Measurements from ENCODE around the gene TRIM17. TPM values are rescaled to one million over a fixed set of nuclear protein-coding genes. Genes with fewer than 3 reads are reported as not detected.

The TRIM17 gene
- total RNA-seq, 2 donors from 2014 or later: 0.47 to 2.0 TPM

DNA sequence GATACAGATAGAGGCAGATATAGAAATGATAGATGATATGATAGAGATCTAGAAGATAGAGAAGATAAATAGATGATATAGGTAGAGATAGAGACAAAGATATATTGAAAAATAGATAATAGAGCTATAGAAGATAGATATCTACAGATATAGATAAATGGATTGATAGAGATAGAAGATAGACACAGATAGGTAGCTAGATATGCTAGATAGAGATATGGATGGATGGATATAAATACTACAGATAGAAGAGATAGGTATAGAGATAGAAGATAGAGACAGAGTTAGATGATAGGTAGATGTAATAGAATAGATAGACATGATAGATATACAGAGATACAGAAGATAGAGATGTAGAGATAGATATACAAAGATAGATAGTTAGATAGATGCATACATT, 31.4 kb downstream of the TRIM17 start:
- H3K9me3 ChIP-seq (ENCODE audit: control insufficient read depth, low read length, poor library complexity, severe bottlenecking): no peaks in the 10 kb centered on the region
- Mint-ChIP-seq H3K36me3 (ENCODE audit: low read depth) (no peaks in the 10 kb centered on the region), H3K4me3 (no peak overlapping the region), H3K27ac (no peak overlapping the region), H3K27me3 (peaks cover 10% of the 10 kb centered on the region), H3K4me1 (peaks cover 6% of the 10 kb centered on the region)
- DNase-seq: no peak
- no peak for ATAC-seq

DNA sequence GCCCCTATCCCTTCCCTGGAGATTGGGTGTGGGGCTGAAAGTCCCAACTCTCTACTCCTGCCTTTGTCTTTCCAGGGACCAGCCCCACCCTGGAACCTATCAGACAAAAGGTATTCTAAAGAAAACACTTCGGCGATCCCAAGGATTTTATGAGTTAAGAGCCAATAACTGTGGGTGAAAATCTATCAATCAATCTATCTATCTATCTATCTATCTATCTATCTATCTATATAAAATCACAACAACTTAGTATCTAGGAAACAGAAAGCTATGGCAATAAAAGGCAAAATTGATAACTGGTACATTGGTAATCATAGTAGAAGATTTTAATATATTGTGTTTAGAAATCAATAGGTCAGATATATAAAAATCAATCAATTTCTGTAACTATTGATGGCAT, 32.9 kb downstream of the TRIM17 start:
- no peaks in the 10 kb centered on the region for H3K9me3 ChIP-seq (ENCODE audit: control insufficient read depth, low read length, poor library complexity, severe bottlenecking)
- DNase-seq (no peak), ATAC-seq (no peak)
- H3K4me1 Mint-ChIP-seq: peaks cover 10% of the 10 kb centered on the region
- H3K4me3 Mint-ChIP-seq: no peak overlapping the region
- no peak overlapping the region for H3K27ac Mint-ChIP-seq
- peaks cover 3% of the 10 kb centered on the region for H3K36me3 Mint-ChIP-seq (ENCODE audit: low read depth)
- H3K27me3 Mint-ChIP-seq: peaks cover 15% of the 10 kb centered on the region

DNA sequence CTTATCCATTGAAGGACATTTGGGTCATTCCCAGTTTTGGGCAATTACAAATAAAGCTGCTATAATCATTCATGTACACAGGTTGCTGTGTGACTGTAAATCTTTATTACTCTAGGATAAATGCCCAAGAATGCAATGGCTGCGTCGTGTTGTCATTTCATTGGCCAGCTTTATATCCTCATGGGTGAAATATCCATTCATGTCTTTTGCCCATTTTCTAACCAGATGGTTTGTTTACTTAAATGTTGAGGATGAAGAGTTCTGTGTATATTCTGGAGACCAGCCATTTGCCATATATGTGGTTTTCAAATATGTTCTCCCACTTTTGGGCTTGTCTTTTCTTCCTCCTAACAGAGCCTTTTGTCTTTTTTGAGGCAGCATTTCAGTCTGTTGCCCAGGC, 35.3 kb downstream of the TRIM17 start:
- no peaks in the 10 kb centered on the region for H3K9me3 ChIP-seq (ENCODE audit: control insufficient read depth, low read length, poor library complexity, severe bottlenecking)
- Mint-ChIP-seq H3K4me1 (peaks cover 12% of the 10 kb centered on the region), H3K27me3 (peaks cover 15% of the 10 kb centered on the region), H3K27ac (no peak overlapping the region), H3K36me3 (ENCODE audit: low read depth) (peaks cover 3% of the 10 kb centered on the region), H3K4me3 (no peak overlapping the region)
- no peak for ATAC-seq
- no peak for DNase-seq

DNA sequence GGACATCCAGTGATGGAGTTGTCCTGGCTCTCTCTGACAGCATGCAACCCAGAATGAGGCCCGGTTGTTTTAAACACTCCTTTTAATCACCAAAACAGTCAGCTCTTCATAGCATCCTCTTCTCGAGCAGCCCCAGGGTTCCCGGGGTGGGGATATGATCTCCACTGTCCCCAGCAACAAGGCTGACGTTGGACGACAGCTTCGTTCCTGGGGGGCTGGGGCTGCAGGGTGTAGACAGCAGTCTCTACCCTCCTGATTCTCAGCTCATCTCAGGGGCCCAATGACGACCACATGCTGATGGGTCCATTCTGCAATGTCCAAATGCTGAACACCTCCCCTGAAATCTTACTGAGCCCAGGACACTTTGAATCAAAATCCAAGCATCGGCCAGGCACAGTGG, 37.0 kb downstream of the TRIM17 start:
- ATAC-seq (no peak), DNase-seq (no peak)
- Mint-ChIP-seq H3K27me3 (peaks cover 15% of the 10 kb centered on the region), H3K4me3 (peak overlapping the region; percentile 91), H3K36me3 (ENCODE audit: low read depth) (peaks cover 3% of the 10 kb centered on the region), H3K27ac (no peak overlapping the region), H3K4me1 (peaks cover 10% of the 10 kb centered on the region)
- no peaks in the 10 kb centered on the region for H3K9me3 ChIP-seq (ENCODE audit: control insufficient read depth, low read length, poor library complexity, severe bottlenecking)

DNA sequence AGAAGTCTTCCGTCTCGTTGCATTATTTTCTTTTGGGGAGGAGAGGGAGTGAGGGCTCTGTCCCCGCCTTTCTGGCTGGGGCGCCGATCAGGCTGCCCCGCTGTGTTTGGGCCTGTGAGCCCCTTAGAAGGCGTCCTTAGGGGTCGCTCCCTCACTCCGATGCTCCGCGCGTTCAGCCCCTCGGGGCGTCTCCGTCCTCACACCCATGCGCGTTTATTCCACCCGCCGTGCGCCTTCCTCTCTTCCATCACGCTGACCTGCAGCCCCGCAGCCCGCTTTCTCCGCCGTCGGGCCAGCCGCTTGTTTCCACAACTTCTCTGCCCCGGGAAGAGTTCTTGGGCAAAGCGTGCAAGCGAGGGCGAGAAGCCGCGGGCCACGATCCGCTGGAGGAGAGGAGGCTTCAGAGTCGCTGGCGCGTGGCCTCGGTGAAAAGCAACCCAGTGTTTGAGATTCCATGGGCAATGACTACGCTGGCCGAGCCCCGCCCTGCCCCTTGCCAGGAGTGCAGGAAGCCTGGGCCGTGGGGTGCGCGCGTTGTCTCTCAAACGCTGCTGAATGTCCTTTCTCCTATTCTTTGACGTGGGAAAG, 37.7 kb downstream of the TRIM17 start:
- H3K27me3 Mint-ChIP-seq: peaks cover 15% of the 10 kb centered on the region
- H3K36me3 Mint-ChIP-seq (ENCODE audit: low read depth): peaks cover 3% of the 10 kb centered on the region
- peaks cover 10% of the 10 kb centered on the region for H3K4me1 Mint-ChIP-seq
- H3K27ac Mint-ChIP-seq: no peak overlapping the region
- DNase-seq: peak in 1 of 3 donors; percentile 8
- H3K4me3 Mint-ChIP-seq: peak overlapping the region; percentile 91
- no peaks in the 10 kb centered on the region for H3K9me3 ChIP-seq (ENCODE audit: control insufficient read depth, low read length, poor library complexity, severe bottlenecking)
- ATAC-seq: peak; percentile 16

DNA sequence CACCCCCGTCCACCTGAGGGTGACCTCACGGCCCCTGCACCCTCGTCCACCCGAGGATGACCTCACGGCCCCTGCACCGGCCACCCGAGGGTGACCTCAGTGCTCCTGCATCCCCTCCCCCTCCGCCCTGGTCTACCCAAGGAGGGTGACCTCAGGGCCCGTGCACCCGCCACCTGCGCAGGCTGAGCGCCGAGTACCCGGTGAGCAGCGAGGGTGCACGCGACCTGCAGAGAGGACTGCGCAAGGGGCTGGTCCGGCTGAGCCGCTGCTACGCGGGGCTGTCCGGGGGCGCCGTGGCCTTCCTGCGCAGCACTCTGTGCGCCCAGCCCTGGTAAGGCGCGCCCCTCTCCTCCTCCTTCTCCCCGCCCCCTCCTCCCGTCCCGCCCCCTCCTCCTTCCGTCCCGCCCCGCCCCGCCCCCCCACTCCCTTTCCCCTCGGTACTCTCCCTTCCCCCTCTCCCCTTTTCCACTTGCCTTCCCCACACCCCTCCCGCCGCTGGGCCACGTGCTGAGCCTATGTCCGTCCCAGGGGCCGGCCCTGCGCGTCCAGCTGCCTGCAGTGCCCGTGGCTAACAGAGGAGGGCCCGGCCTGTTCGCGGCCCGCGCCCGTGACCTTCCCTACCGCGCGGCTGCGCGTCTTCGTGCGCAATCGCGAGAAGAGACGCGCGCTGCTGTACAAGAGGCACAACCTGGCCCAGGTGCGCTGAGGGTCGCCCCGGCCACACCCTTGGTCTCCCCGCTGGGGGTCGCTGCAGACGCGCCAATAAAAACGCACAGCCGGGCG, 38.4 kb downstream of the TRIM17 start:
- Mint-ChIP-seq H3K36me3 (ENCODE audit: low read depth) (peaks cover 3% of the 10 kb centered on the region), H3K4me3 (peak overlapping the region; percentile 91), H3K27ac (no peak overlapping the region), H3K4me1 (peaks cover 10% of the 10 kb centered on the region), H3K27me3 (peaks cover 12% of the 10 kb centered on the region)
- DNase-seq (peak; percentile 6 to 40 (median 30)), ATAC-seq (peak; percentile 76)
- H3K9me3 ChIP-seq (ENCODE audit: control insufficient read depth, low read length, poor library complexity, severe bottlenecking): no peaks in the 10 kb centered on the region

DNA sequence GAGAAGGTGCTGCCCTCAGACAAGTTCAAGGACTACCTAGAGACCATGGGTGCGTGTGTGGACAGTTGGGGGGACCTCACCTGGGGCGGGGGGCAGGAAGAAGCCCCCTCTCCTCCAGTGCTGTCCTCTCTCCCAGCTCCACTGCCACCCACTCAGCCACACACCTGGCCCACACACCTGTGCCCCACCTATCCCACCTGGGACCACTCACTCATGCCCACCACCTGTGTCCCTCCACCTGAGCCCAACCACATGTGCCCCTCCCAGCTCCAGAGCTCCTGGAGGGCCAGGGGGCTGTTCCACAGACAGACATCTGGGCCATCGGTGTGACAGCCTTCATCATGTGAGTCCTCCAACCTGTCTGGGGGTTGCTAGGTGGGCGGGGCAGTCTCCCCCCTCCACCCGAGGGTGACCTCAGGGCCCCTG, 39.0 kb downstream of the TRIM17 start:
- Mint-ChIP-seq H3K4me1 (peaks cover 10% of the 10 kb centered on the region), H3K27ac (no peak overlapping the region), H3K36me3 (ENCODE audit: low read depth) (peaks cover 3% of the 10 kb centered on the region), H3K27me3 (peaks cover 9% of the 10 kb centered on the region), H3K4me3 (peak overlapping the region; percentile 67)
- no peak for ATAC-seq
- no peaks in the 10 kb centered on the region for H3K9me3 ChIP-seq (ENCODE audit: control insufficient read depth, low read length, poor library complexity, severe bottlenecking)
- no peak for DNase-seq

DNA sequence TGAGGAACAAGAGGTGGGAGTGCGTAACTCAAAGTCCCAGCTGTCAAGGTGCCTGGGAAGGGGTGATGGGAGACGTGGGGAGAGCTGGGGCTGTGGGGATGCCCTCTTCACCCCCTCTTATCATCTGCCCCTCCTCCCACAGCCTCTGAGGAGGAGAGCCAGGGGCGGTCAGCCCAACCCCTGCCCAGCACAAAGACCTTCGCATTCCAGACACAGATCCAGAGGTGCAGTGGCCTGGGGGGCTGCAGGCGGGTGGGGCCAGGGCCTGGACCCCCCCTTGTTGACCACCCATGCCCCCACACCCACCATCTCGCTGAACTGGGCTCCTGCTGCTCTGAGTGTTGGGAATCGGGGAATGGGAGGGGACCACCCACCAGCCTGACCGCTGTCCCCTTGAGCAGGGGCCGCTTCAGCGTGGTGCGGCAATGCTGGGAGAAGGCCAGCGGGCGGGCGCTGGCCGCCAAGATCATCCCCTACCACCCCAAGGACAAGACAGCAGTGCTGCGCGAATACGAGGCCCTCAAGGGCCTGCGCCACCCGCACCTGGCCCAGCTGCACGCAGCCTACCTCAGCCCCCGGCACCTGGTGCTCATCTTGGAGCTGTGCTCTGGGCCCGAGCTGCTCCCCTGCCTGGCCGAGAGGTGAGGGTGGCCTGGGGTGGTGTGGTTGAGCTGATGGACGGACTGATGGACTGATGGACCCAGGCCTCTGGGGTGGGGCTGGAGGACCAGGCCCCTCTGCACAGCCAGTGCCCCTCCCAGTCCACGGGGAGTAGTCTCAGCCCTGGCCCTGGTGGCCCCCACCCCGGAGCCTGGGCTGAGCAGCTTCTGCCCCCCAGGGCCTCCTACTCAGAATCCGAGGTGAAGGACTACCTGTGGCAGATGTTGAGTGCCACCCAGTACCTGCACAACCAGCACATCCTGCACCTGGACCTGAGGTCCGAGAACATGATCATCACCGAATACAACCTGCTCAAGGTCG, 39.7 kb downstream of the TRIM17 start:
- Mint-ChIP-seq H3K36me3 (ENCODE audit: low read depth) (peaks cover 3% of the 10 kb centered on the region), H3K4me3 (peak overlapping the region; percentile 67)

DNA sequence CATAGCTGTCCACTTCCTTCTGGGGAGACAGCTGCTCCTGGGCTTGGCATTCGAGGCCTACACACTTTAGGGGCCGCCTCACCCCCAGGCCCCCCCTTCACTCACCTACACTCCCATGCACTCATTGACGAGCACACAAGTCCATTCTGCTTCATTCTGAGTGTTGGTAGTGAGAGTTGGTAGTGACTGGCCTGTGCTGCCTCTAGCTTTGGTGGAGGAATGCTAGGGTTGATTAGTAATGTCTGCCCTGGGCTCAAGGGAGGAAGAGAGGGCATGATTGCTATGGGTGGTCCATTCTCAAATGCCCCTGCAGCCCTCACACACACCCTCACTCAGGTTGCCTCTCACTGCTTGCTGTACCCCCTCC, 40.4 kb downstream of the TRIM17 start:
- H3K4me3 Mint-ChIP-seq: peak overlapping the region; percentile 41
- no peak for ATAC-seq

More for the DNA sequence above, 39.7 kb downstream of the TRIM17 start:
- H3K9me3 ChIP-seq (ENCODE audit: control insufficient read depth, low read length, poor library complexity, severe bottlenecking): no peaks in the 10 kb centered on the region
- DNase-seq: peak in 1 of 3 donors; percentile 6
- ATAC-seq: no peak
- Mint-ChIP-seq H3K27ac (no peak overlapping the region), H3K27me3 (peaks cover 5% of the 10 kb centered on the region), H3K4me1 (peaks cover 7% of the 10 kb centered on the region)

DNA sequence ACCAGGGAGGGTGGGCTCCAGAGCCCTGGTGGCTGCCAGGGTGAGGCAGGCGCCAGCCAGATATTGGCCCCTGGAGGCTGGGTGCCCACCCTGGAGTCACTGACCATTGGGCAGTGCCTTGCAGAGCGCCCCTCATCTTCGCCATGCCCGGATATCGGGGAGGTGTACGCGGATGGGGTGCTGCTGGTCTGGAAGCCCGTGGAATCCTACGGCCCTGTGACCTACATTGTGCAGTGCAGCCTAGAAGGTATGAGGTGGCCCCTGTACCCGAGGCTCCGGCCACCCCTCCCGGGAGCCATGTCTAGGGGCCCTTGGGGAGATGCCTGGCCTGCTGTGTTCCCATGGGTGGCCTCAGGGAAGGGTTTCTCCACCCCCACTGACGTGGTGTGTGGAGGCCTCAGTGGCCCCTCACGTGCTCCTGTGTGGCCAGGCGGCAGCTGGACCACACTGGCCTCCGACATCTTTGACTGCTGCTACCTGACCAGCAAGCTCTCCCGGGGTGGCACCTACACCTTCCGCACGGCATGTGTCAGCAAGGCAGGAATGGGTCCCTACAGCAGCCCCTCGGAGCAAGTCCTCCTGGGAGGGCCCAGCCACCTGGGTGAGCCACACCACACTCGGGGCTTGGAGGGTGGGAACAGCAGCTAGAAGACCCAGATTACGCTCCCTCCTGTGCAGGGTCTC, 40.9 kb downstream of the TRIM17 start:
- Mint-ChIP-seq H3K36me3 (ENCODE audit: low read depth) (peaks cover 3% of the 10 kb centered on the region), H3K27me3 (peaks cover 5% of the 10 kb centered on the region), H3K4me1 (peaks cover 7% of the 10 kb centered on the region), H3K4me3 (no peak overlapping the region), H3K27ac (no peak overlapping the region)
- ATAC-seq (no peak), DNase-seq (peak in 1 of 3 donors; percentile 8)
- no peaks in the 10 kb centered on the region for H3K9me3 ChIP-seq (ENCODE audit: control insufficient read depth, low read length, poor library complexity, severe bottlenecking)

More for the DNA sequence above, 40.4 kb downstream of the TRIM17 start:
- H3K9me3 ChIP-seq (ENCODE audit: control insufficient read depth, low read length, poor library complexity, severe bottlenecking): no peaks in the 10 kb centered on the region
- H3K36me3 Mint-ChIP-seq (ENCODE audit: low read depth): peaks cover 3% of the 10 kb centered on the region
- no peak for DNase-seq
- peaks cover 5% of the 10 kb centered on the region for H3K27me3 Mint-ChIP-seq
- H3K4me1 Mint-ChIP-seq: peaks cover 7% of the 10 kb centered on the region
- H3K27ac Mint-ChIP-seq: no peak overlapping the region

DNA sequence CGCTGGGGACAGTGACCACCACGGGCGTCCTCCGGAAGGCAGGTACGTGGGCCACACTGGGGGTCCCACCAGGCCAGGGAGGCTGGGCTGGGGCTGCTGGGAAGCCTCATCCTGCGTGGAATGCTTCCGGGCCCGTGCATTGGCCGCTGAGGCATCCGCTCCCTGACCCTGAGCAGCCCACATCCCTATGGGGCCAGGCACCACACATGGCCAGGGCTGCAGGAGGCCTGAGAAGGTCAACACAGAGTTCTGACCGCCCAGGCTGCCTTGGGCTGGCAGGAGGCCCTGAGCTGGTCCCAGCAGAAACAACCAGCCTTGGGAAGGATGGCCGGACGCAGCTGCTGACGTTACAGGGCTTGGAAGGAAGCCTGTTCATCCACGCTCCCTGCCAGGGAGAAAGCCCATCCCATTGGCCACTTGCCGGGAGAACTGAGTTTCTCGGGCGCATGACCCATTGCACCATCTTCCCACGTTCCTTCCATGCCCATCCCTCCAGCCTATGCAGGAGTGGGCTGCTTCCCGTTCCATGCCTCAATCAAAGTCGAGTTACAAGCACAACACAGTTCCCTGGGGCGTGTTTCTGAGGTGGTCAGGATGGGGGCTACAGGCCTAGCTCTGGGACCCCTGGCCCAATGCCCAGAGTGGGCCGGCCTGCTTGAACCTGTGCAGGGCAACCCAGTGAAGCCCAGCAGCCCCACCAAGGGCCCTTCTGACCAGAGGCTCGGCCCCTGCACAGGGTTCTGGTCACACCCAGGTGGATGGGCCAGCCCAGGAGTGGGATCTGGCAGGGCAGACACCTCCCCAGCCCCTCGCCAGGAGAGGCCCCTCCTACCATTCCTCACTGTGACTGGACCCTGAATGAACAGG, 41.7 kb downstream of the TRIM17 start:
- DNase-seq (no peak), ATAC-seq (no peak)
- H3K9me3 ChIP-seq (ENCODE audit: control insufficient read depth, low read length, poor library complexity, severe bottlenecking): no peaks in the 10 kb centered on the region
- Mint-ChIP-seq H3K4me1 (peaks cover 7% of the 10 kb centered on the region), H3K4me3 (no peak overlapping the region), H3K36me3 (ENCODE audit: low read depth) (peaks cover 3% of the 10 kb centered on the region), H3K27me3 (peaks cover 5% of the 10 kb centered on the region), H3K27ac (no peak overlapping the region)

Measured in T-helper 17 cell (primary cell).